Measurements from ENCODE around the gene PHPT1.
"Not testable (repeated sequence)": the region's sequence is repeated elsewhere in the genome, so short reads cannot be mapped to it uniquely, and the experiment has no call there.

The PHPT1 gene

DNA sequence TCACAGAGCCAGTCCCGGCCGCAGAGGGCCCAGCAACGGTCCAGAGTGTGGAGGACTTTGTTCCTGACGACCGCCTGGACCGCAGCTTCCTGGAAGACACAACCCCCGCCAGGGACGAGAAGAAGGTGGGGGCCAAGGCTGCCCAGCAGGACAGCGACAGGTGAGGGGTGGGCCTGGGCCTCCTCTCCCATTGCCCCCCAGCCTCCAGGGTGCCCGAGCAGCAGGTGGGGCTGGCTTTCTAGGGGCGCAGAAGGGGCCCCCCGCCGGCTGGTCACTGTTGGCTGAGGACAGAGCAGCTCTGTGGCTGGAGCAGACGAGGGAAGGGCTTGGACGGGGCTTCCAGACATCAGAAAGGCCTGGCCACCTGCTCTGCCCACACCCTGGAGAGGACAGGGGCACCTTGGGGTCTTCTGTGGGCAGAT lies 11.3 kb upstream of the PHPT1 start:
- not testable (repeated sequence) for DNase-seq

DNA sequence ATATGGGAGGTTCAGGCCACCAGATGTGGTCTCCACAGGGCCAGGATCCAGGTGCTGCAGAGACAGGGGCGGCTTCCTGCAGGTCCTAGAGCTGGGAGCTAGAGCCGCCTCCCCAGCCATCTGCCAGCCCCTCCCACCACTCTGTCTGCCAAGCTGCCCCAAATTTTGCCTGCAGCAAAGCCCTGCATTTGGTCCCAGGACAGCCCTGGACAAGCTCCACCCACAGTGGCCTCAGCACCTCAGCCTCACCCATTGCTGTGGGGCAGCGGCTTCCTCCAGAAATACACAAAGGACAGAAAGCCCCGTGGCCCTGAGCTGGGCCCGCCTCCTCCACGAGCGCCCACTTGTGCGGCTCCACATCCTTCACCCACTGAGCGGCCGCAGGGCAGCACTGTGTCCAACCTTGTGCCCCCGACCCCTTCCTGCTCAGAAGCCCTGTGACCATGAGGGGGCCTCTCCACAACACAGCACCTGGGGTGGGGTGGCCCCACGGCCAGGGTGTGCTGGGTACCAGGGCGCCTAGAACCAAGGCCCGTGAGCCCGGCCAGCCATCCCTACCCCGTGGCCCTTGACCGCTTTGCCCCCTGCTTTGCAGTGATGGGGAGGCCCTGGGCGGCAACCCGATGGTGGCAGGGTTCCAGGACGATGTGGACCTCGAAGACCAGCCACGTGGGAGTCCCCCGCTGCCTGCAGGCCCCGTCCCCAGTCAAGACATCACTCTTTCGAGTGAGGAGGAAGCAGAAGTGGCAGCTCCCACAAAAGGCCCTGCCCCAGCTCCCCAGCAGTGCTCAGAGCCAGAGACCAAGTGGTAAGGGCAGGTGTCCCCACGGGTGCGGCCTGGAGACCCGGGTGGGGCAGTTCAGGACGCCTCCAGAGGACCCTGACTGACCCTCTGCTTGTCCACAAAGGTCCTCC lies 10.6 kb upstream of the PHPT1 start:
- no peak for DNase-seq

DNA sequence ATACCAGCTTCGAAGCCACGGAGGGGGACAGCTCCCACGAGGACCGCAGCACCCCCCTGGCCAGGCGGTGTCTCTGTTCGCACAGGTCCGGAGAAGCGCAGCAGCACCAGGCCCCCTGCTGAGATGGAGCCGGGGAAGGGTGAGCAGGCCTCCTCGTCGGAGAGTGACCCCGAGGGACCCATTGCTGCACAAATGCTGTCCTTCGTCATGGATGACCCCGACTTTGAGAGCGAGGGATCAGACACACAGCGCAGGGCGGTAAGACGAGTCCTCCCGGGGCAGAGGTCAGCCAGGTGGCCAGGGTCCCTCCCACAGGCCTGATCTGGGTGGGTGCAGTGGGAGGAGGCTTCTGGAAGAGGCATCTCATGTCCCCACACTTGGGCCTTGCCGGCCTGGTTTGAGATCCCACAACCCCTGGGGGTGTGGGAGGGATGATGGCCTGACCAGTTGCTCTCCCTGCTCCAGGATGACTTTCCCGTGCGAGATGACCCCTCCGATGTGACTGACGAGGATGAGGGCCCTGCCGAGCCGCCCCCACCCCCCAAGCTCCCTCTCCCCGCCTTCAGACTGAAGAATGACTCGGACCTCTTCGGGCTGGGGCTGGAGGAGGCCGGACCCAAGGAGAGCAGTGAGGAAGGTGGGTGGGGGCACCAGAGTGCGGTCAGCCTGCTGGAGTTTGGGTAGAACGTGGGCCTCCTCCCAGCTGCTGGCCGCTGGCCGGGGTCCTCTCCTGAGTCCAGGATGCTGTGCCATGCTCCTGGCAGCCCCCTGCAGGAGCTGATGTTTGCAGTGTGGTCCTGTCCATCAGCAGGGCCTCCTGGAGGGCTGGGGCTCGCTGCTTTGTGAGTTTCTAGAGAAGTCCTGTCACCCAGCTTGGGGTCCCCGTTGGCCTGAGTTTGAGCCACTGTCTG lies 9.7 kb upstream of the PHPT1 start:
- no peak for DNase-seq

- no peak for DNase-seq
Observed at GRCh38 chr9:136840140-136840876, 8.9 kb upstream of the PHPT1 start.

GRCh38 chr9:136840877-136841645 lies 8.1 kb upstream of the PHPT1 start:
- no peak for DNase-seq

DNA sequence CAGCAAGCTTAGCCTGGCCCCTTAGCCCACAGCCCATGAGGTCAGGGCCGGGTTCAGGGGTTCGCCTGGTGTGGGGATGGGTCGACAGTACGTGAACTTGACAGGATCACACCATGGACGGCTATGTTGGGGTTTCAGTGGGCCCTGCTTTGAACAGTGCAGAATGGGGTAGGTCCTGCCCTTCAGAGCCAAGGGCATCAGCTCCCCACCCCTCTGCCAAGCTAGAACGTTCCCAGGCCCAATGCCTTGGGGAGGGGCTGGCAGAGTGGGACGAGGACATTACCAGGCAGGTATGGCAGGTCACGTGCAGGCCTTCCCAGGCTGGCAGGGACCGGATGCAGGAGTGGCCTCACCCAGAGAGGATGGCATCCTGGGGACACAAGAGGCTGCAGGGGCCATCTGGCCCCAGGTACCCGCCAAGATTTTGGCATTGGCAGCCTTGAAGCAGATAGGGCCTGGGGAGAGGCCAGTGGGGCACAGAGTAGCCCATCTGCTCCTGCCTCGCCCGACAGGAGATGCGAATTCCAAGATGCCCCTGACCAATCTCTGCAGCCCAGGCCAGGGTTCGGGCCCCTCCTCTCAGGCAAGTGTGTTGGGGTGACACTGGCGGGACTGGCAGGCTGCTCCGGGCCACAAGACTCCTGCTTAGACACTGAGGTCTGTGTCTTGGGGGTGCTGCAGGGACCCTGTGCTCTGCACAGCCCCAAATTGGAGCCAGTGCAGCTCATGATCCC lies 7.4 kb upstream of the PHPT1 start:
- not testable (repeated sequence) for DNase-seq

GRCh38 chr9:136842380-136842948 lies 6.7 kb upstream of the PHPT1 start, which contains the start of gene AJM1:
AJM1 (plus strand) TSS chr9:136842478; CDS start chr9:136844415, 1,937 bp downstream.
- peak; percentile 71 to 75 for DNase-seq

- not testable (repeated sequence) for DNase-seq
Observed at GRCh38 chr9:136843159-136843800, 5.9 kb upstream of the PHPT1 start.

DNA sequence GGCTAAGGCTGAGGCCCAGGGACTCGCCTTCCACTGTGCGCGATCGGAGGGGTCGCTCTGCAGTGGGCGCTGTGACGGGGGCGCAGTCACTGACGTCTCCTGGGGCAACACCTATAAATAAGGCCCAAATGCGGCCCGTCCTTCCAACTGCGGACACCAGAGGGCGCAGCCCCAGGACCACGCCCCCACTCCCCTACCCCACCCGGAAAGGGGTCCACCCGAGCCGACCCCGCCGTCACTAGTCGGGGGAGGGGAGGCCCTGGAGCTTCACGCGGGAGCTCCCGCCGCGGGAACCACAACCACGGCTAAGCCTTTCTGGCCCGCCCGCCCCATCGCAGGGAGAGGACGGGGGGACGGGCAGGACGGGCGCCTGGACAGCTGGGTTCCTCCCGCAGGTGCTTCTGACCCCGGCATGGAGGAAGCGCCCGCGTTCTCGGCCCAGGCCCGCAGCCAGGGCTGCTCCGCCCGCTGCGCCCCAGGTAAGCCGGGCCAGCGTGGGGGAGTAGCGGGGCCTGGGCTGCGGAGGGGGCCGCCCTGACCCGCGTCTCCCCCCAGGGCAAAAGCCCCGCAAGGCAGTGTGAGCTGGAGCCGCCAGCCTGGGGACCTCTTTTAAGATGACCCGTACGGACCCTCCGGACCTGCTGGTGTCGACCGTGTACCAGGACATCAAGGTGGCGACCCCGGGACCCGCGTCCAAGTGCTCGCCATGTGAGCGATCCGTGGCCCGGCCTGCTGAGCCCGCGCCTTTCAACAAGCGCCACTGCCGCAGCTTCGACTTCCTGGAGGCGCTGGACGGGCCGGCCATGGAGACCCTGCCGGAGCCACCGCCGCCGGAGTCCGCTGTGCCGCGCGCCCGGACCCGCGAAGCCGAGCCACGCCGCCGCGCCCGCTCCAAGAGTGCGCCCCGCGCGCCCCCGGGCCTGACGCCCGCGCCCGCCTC lies 5.1 kb upstream of the PHPT1 start:
- peak; percentile 43 to 61 for DNase-seq

DNA sequence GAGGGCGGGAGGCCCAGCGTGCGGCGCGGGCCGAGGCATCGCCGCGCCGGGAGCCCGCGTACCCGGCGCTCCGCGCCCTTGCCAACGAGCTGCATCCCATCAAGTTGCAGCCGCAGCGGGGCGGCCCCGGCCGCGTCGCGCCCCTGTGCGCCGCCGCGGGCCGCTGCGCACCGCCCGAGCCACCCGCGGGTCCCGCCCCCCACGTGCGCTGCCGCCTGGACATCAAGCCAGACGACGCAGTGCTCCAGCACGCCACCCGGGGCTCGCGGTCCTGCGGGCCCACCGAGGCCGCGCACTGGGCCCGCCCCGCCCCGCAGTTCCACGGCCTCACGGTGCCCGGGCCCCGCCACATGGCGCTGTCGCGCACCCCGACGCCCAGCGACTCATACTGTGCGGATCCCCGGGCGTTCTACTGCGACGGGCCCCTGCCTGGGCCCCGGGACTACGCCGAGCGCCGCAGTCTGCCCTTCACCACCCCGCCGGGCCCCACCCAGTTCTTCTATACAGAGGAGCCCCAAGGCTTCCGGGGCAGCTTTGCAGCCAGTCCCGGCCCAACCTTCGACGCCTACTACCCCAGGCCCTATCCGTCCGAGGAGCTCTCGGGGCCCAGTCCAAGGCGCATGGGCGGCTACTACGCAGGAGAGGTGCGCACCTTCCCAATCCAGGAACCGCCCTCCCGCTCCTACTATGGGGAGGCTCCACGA lies 4.3 kb upstream of the PHPT1 start:
- no peak for DNase-seq

DNA sequence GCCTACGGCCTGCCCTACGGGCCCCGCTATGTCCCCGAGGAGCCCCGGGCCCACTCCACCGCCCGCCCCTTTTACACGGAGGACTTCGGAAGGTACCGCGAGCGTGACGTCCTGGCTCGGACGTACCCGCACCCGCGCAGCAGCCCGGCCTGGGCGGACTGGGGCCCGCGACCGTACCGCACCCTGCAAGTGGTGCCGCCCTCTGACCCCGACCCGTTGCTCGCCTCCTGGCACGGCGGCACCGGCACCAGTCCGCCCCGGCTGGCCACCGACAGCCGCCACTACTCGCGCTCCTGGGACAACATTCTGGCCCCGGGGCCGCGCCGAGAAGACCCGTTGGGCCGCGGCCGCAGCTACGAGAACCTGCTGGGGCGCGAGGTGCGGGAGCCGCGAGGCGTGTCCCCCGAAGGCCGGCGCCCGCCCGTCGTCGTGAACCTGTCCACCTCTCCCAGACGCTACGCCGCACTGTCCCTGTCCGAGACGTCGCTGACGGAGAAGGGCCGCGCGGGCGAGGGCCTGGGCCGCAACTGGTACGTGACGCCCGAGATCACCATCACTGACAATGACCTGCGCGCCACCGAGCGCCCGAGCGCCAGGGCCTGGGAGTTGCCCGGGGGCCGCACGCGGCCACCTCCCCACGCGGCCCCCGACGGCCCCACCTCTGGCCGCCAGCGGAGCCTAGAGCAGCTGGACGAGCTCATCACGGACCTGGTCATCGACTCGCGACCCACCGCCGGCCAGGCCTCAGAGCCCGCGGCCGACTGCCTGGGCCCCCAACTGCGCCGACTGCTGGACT lies 3.5 kb upstream of the PHPT1 start:
- no peak for DNase-seq

DNA sequence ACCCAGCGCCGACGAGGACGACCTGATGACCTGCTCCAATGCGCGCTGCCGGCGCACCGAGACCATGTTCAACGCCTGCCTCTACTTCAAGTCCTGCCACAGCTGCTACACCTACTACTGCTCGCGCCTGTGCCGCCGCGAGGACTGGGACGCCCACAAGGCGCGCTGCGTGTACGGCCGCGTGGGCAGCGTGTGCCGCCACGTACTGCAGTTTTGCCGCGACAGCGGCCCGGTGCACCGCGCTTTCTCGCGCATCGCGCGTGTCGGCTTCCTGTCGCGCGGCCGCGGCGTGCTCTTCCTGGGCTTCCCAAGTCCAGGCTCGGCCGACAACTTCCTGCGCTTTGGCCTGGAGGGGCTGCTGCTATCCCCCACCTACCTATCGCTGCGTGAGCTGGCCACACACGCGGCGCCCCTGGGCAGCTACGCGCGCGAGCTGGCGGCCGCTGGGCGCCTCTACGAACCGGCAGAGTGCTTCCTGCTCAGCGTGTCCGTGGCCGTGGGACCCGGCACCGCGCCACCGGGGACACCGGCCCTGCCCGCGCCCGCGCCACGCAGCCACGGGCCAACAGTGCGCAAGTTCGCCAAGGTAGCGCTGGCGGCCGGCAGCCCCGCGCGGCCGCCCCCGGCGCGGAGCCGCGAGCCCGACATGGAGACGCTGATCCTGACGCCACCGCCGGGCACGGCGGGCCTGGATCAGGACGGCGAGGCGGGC lies 2.7 kb upstream of the PHPT1 start:
- peak in 1 of 2 donors; percentile 56 for DNase-seq

GRCh38 chr9:136847088-136847825 lies 2.0 kb upstream of the PHPT1 start:
- no peak for DNase-seq

DNA sequence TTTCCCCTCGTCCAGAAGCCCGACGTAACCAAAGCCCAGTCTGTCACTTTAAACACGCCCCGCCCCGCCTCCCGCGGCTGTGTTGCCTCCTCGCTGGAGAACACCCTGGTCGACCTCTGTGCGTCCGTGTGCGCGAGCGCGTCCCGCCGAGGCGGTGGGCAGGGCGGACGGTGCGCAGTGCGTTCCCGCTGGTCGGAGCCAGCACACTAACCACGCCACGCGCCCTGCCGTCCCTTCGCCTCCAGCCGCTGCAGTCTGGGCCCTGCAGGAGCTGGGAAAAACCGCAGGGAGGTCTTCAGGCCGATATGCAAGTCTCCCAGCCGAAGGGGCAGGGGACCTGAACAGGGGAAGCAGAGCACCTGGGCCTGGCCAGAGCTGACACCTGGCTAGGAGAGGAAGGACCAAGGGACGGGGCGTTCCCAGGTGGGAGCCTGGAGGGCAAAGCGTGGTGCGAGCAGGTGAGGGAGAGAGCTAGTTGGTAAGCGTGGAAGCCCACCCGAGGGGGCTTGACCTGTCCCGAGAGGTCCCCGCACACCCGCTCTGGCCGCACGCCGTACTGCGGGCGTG lies 1.3 kb upstream of the PHPT1 start:
- peak; percentile 63 to 66 for DNase-seq

DNA sequence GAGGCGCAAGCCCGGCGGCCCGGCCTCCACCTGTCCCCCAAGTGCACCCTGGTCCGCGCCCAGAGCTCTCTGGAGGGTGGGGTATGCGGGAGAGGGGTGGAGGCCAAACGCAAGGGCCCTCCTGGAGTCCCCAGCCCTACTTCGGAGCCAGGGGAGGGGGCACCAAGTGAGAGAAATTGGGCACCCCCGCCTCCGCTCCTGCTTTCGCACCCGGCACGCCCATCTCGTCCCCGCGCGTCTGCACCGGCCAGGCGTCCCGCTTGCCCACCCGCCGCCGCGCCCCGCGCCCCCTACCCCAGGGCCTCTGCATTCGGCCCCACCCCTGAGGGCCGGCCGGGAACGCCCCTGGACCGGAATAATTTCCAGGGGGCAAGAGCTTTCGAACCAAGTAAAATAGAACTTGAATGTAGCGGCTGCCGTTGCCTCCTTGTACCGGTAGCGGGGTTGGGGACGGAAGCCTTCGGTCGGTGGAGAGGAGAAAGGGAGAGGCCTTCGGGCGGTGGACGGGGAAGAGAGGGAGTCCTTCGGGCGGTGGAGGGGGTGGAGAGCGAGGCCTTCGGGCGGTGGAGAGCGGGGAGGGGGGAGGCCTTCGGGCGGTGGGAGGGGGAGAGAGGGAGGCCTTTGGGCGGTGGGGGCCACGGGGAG lies 694 bp upstream of the PHPT1 start:
- no peak for DNase-seq

Data from activated CD4-positive, alpha-beta T cell treated with anti-CD3 and anti-CD28 coated beads for 4 hours (primary cell).